Naive thymus-derived CD4-positive, alpha-beta T cell (primary cell): ENCODE measurements around the gene PROSER3. TPM values are rescaled to one million over a fixed set of nuclear protein-coding genes. Genes with fewer than 3 reads are reported as not detected.

Experiments used
- ATAC-seq: fragments of 150-1000 bp; cut with Tn5 transposase; 2 replicates; pipeline ENCODE4 v1.10.0; 2021; ENCODE audit warnings: mild to moderate bottlenecking, moderate library complexity
- CTCF ChIA-PET: fragments of 350-600 bp; sonication (Branson Sonifier 250); formaldehyde crosslinking; loops from one replicate; lab custom pipeline; 2021; ENCODE audit warnings: antibody characterized with exemption; lab: Charles Lee
- POLR2A ChIA-PET: fragments of 350-600 bp; sonication (Branson Sonifier 250); formaldehyde crosslinking; loops from one replicate; lab custom pipeline; 2021; ENCODE audit warnings: antibody characterized with exemption, inconsistent platforms; lab: Charles Lee
- DNase-seq, 9 donors: peaks; one replicate each; pipeline versions ENCODE4 v3.0.0 to v3.0.0-alpha.2; 2020 to 2022; ENCODE audit warnings: mixed read lengths in 1 of 9
- H3K27ac ChIP-seq: one replicate; pipeline ENCODE4 v1.7.0; 2013; ENCODE audit warnings: mild to moderate bottlenecking, low read depth, low read length, moderate library complexity
- H3K27me3 ChIP-seq, 2 donors: one replicate each; pipeline ENCODE4 v1.7.0; 2013; ENCODE audit warnings: low read length in 2 of 2, mild to moderate bottlenecking in 2 of 2, moderate library complexity in 2 of 2; ENCODE audit not compliant: control insufficient read depth in 2 of 2, insufficient read depth in 2 of 2
- H3K36me3 ChIP-seq, 3 experiments: 1 replicate in 2 of 3; 2 replicates in 1 of 3; pipeline ENCODE4 v1.7.0; 2013; ENCODE audit warnings: low read length in 3 of 3, mild to moderate bottlenecking in 3 of 3, moderate library complexity in 1 of 3; ENCODE audit not compliant: insufficient read depth in 3 of 3, control insufficient read depth in 2 of 3
- H3K4me1 ChIP-seq, 2 donors: one replicate each; pipeline ENCODE4 v1.7.0; 2013; ENCODE audit warnings: low read length in 2 of 2, mild to moderate bottlenecking in 2 of 2, moderate library complexity in 1 of 2; ENCODE audit not compliant: control insufficient read depth in 2 of 2, insufficient read depth in 2 of 2
- H3K4me3 ChIP-seq: 2 replicates; pipeline ENCODE4 v1.7.0; 2013; ENCODE audit warnings: mild to moderate bottlenecking, low read length
- H3K9me3 ChIP-seq, 3 experiments: 1 replicate in 2 of 3; 2 replicates in 1 of 3; pipeline ENCODE4 v1.7.0; 2013; ENCODE audit warnings: low read length in 3 of 3; ENCODE audit not compliant: control insufficient read depth in 2 of 3
- H3K27ac Mint-ChIP-seq, 9 donors: one replicate each; pipeline ENCODE4 v1.8.0; 2020 to 2022; ENCODE audit warnings: mixed read lengths in 9 of 9, mild to moderate bottlenecking in 8 of 9, moderate library complexity in 5 of 9, inconsistent platforms in 2 of 9
- H3K27me3 Mint-ChIP-seq, 5 donors: one replicate each; pipeline ENCODE4 v1.8.0; 2021 to 2022; ENCODE audit warnings: mixed read lengths in 5 of 5, mild to moderate bottlenecking in 1 of 5
- H3K36me3 Mint-ChIP-seq, 5 donors: one replicate each; pipeline ENCODE4 v1.8.0; 2020 to 2022; ENCODE audit warnings: mixed read lengths in 5 of 5, mild to moderate bottlenecking in 3 of 5, inconsistent platforms in 1 of 5
- H3K4me1 Mint-ChIP-seq, 7 donors: one replicate each; pipeline ENCODE4 v1.8.0; 2020 to 2022; ENCODE audit warnings: mixed read lengths in 7 of 7, mild to moderate bottlenecking in 3 of 7, inconsistent platforms in 1 of 7
- H3K4me3 Mint-ChIP-seq, 10 donors: one replicate each; pipeline ENCODE4 v1.8.0; 2020 to 2022; ENCODE audit warnings: mild to moderate bottlenecking in 10 of 10, mixed read lengths in 10 of 10, moderate library complexity in 6 of 10, inconsistent platforms in 2 of 10
- H3K9me3 Mint-ChIP-seq, 11 donors: one replicate each; pipeline ENCODE4 v1.8.0; 2020 to 2022; ENCODE audit warnings: mixed read lengths in 11 of 11, mild to moderate bottlenecking in 4 of 11, inconsistent platforms in 1 of 11, moderate library complexity in 1 of 11
- intact Hi-C, 2 donors: fragments of 100-400 bp; cut with micrococcal nuclease; formaldehyde crosslinking; loops; one replicate each; pipeline ENCODE4 v1.15.1; 2023
- polyA plus RNA-seq, 2 donors: library from polyadenylated mRNA; unstranded; fragments of 300-500 nt; fragmentation: Illumina TruSeq; gene quantifications; one replicate each; pipeline ENCODE4 v1.2.3, GENCODE V29; 2021
- total RNA-seq, 6 experiments: library from RNA in 5 of 6; stranded (reverse) in 5 of 6; gene quantifications; 1 replicate in 5 of 6; 2 replicates in 1 of 6; pipeline ENCODE4 v1.2.3 and lab custom pipeline; 2021 to 2026

PROSER3 gene
- total RNA-seq, result 10 to 100 TPM; 34.0 to 47.3 (median 39.7) TPM
- polyA plus RNA-seq, result 1 to 10 TPM; 5.4 to 6.8 TPM
- 22.6 reads per million, percentile 53 among the genes with 10 or more reads in this experiment for total RNA-seq (lab: John Stamatoyannopoulos, UW)

- Histone ChIP-seq H3K4me1 (peaks cover 10 to 35% of the 10 kb centered on the region in 2 donors), H3K9me3 (no peaks in the 10 kb centered on the region), H3K27ac (peak within 1 kb of the TSS; percentile 92), H3K4me3 (peak within 1 kb of the TSS; percentile 99), H3K27me3 (peaks cover 0 to 4% of the 10 kb centered on the region in 2 donors), H3K36me3 (peaks cover 0 to 35% (median 4%) of the 10 kb centered on the region in 3 experiments)
- Mint-ChIP-seq H3K4me3 (peak within 1 kb of the TSS; percentile 92 to 100 (median 96)), H3K27ac (peak within 1 kb of the TSS; percentile 89 to 99 (median 95)), H3K27me3 (peaks cover 0 to 12% (median 5%) of the 10 kb centered on the region in 5 donors), H3K36me3 (peaks cover 0 to 25% (median 5%) of the 10 kb centered on the region in 5 donors), H3K9me3 (peaks cover 0 to 4% (median 0%) of the 10 kb centered on the region in 11 donors), H3K4me1 (peaks cover 13 to 42% (median 37%) of the 10 kb centered on the region in 7 donors)
- intact Hi-C loops, result loop anchor here (1.0 to 2.0 kb wide), 9 partner anchors 10 to 257 kb away; partner anchors contain the start of genes ARHGAP33 (in 2 of the 2), LIN37 (in 2 of the 2), ALKBH6 (in 1 of the 2) and APLP1 (in 1 of the 2)
- ATAC-seq, result peak; percentile 98
- CTCF ChIA-PET, result no interaction called here
- POLR2A ChIA-PET, result interaction anchor here (0.6 to 2.7 kb wide), 6 partner anchors 8 to 357 kb away, joined by 3 to 18 read pairs (median 8); partner anchors contain the start of genes IGFLR1, LIN37, POLR2I and PSENEN
- peak; percentile 93 to 100 (median 99) for DNase-seq
Measured at GRCh38 chr19:35757749-35758608, at the start of gene PROSER3. Gene PROSER3, plus strand, starts transcription at chr19:35758176. Its CDS starts 40 bp downstream, at chr19:35758216.

- Mint-ChIP-seq H3K4me3 (no peak overlapping the region), H3K9me3 (no peaks in the 10 kb centered on the region), H3K27me3 (no peaks in the 10 kb centered on the region), H3K27ac (peak overlapping the region in 1 of 9 donors; percentile 9), H3K4me1 (peaks cover 13 to 35% (median 19%) of the 10 kb centered on the region in 7 donors), H3K36me3 (peaks cover 0 to 1% (median 0%) of the 10 kb centered on the region in 5 donors)
- peaks cover 10 to 28% of the 10 kb centered on the region in 2 donors for H3K4me1 ChIP-seq
- no peaks in the 10 kb centered on the region for H3K27me3 ChIP-seq
- H3K27ac ChIP-seq, result no peak overlapping the region
- no peaks in the 10 kb centered on the region for H3K9me3 ChIP-seq
- intact Hi-C loops, result no loop called here
- no peak overlapping the region for H3K4me3 ChIP-seq
- DNase-seq, result no peak
- CTCF ChIA-PET, result interaction anchor here (0.6 to 1.3 kb wide), 2 partner anchors 14 to 204 kb away, joined by 3 to 4 read pairs; no protein-coding TSS in a partner anchor
- H3K36me3 ChIP-seq, result no peaks in the 10 kb centered on the region
- no peak for ATAC-seq
- POLR2A ChIA-PET, result interaction anchor here (1.1 kb wide), 2 partner anchors 13 to 36 kb away, joined by 3 read pairs; no protein-coding TSS in a partner anchor
Measured at GRCh38 chr19:35708391-35708790, 49.6 kb upstream of the PROSER3 start.

GRCh38 chr19:35710784-35711723 is 46.9 kb upstream of the PROSER3 start:
- Histone ChIP-seq H3K27ac (no peak overlapping the region), H3K36me3 (no peaks in the 10 kb centered on the region), H3K4me3 (no peak overlapping the region), H3K27me3 (no peaks in the 10 kb centered on the region), H3K9me3 (no peaks in the 10 kb centered on the region), H3K4me1 (peaks cover 24 to 50% of the 10 kb centered on the region in 2 donors)
- peak overlapping the region in 3 of 10 donors; percentile 13 to 79 (median 51) for H3K4me3 Mint-ChIP-seq
- peaks cover 31 to 61% (median 42%) of the 10 kb centered on the region in 7 donors for H3K4me1 Mint-ChIP-seq
- DNase-seq, result peak in 1 of 9 donors; percentile 70
- no peak for ATAC-seq
- ChIA-PET POLR2A (interaction anchor here (0.5 to 3.9 kb wide), 4 partner anchors 9 to 45 kb away, joined by 3 to 20 read pairs (median 4); partner anchors contain the start of gene HSPB6), CTCF (interaction anchor here (0.7 to 1.7 kb wide), 2 partner anchors 11 to 367 kb away, joined by 3 to 4 read pairs; no protein-coding TSS in a partner anchor)
- peak overlapping the region in 3 of 9 donors; percentile 39 to 97 (median 66) for H3K27ac Mint-ChIP-seq
- peaks cover 0 to 5% (median 0%) of the 10 kb centered on the region in 5 donors for H3K36me3 Mint-ChIP-seq
- H3K27me3 Mint-ChIP-seq, result no peaks in the 10 kb centered on the region
- H3K9me3 Mint-ChIP-seq, result no peaks in the 10 kb centered on the region
- intact Hi-C loops, result loop anchor here in 1 of 2 donors (1.0 kb wide), 1 partner anchor 9 kb away; no protein-coding TSS in a partner anchor

- H3K9me3 ChIP-seq, result no peaks in the 10 kb centered on the region
- ChIA-PET CTCF (interaction anchor here (0.6 to 3.2 kb wide), 3 partner anchors 11 to 18 kb away, joined by 4 to 11 read pairs (median 4); no protein-coding TSS in a partner anchor), POLR2A (interaction anchor here (0.7 to 3.9 kb wide), 5 partner anchors 11 to 30 kb away, joined by 3 to 20 read pairs (median 4); no protein-coding TSS in a partner anchor)
- peak overlapping the region; percentile 23 for H3K4me3 ChIP-seq
- peak in 2 of 9 donors; percentile 51 to 79 for DNase-seq
- no peaks in the 10 kb centered on the region for H3K36me3 ChIP-seq
- Mint-ChIP-seq H3K27me3 (no peaks in the 10 kb centered on the region), H3K36me3 (peaks cover 0 to 10% (median 0%) of the 10 kb centered on the region in 5 donors), H3K4me1 (peaks cover 40 to 67% (median 50%) of the 10 kb centered on the region in 7 donors), H3K9me3 (no peaks in the 10 kb centered on the region), H3K4me3 (peak overlapping the region in 9 of 10 donors; percentile 23 to 97 (median 60)), H3K27ac (peak overlapping the region; percentile 4 to 97 (median 75))
- H3K27ac ChIP-seq, result peak overlapping the region; percentile 56
- no peak for ATAC-seq
- H3K4me1 ChIP-seq, result peaks cover 27 to 55% of the 10 kb centered on the region in 2 donors
- no peaks in the 10 kb centered on the region for H3K27me3 ChIP-seq
- intact Hi-C loops, result no loop called here
Measured at GRCh38 chr19:35712567-35713505, 45.1 kb upstream of the PROSER3 start.

- Mint-ChIP-seq H3K9me3 (no peaks in the 10 kb centered on the region), H3K27me3 (no peaks in the 10 kb centered on the region), H3K4me3 (peak overlapping the region in 9 of 10 donors; percentile 9 to 97 (median 60)), H3K4me1 (peaks cover 40 to 67% (median 51%) of the 10 kb centered on the region in 7 donors), H3K36me3 (peaks cover 0 to 10% (median 0%) of the 10 kb centered on the region in 5 donors), H3K27ac (peak overlapping the region in 8 of 9 donors; percentile 26 to 97 (median 74))
- Histone ChIP-seq H3K4me3 (peak overlapping the region; percentile 23), H3K36me3 (no peaks in the 10 kb centered on the region), H3K27ac (peak overlapping the region; percentile 56), H3K27me3 (no peaks in the 10 kb centered on the region), H3K9me3 (no peaks in the 10 kb centered on the region), H3K4me1 (peaks cover 27 to 55% of the 10 kb centered on the region in 2 donors)
- ChIA-PET POLR2A (interaction anchor here (0.7 to 3.9 kb wide), 4 partner anchors 11 to 27 kb away, joined by 3 to 20 read pairs (median 6); no protein-coding TSS in a partner anchor), CTCF (interaction anchor here (0.6 to 3.2 kb wide), 3 partner anchors 11 to 19 kb away, joined by 4 to 11 read pairs (median 4); no protein-coding TSS in a partner anchor)
- DNase-seq, result peak in 4 of 9 donors; percentile 14 to 59 (median 24)
- no peak for ATAC-seq
- intact Hi-C loops, result no loop called here
Measured at GRCh38 chr19:35713506-35713850, 44.5 kb upstream of the PROSER3 start.
